GM23248 (cell line): Measurements from ENCODE around the gene BMPR1B. TPM values are rescaled to one million over a fixed set of nuclear protein-coding genes. Genes with fewer than 3 reads are reported as not detected.
"Not testable (repeated sequence)": the region's sequence is repeated elsewhere in the genome, so short reads cannot be mapped to it uniquely, and the experiment has no call there.

ENCODE experiments used
- DNase-seq: peaks from one replicate; pipeline ENCODE4 v3.0.0-alpha.2; 2015
- H2AFZ ChIP-seq: fragments of 200-600 bp; sonication (generic); 2 replicates; pipeline ENCODE4 v1.6.1; 2016; ENCODE audit warnings: antibody characterized with exemption
- H3F3A ChIP-seq: fragments of 200-600 bp; sonication (generic); 2 replicates; pipeline ENCODE4 v1.6.1; 2016; ENCODE audit warnings: mild to moderate bottlenecking, antibody characterized with exemption, mixed run types; ENCODE audit not compliant: insufficient read depth
- H3K27ac ChIP-seq: fragments of 200-600 bp; sonication (generic); 2 replicates; pipeline ENCODE4 v1.5.1; 2016; ENCODE audit warnings: mild to moderate bottlenecking
- H3K27me3 ChIP-seq: fragments of 200-600 bp; sonication (generic); replicated peaks from 2 replicates; pipeline ENCODE4 v1.6.1; 2016; ENCODE audit warnings: mild to moderate bottlenecking; ENCODE audit not compliant: insufficient read depth
- H3K36me3 ChIP-seq: fragments of 200-600 bp; sonication (generic); 2 replicates; pipeline ENCODE4 v1.6.1; 2016; ENCODE audit warnings: low read depth, mild to moderate bottlenecking
- H3K4me1 ChIP-seq: fragments of 200-600 bp; sonication (generic); 2 replicates; pipeline ENCODE4 v1.6.1; 2016; ENCODE audit warnings: mild to moderate bottlenecking; ENCODE audit not compliant: insufficient read depth
- H3K4me2 ChIP-seq: fragments of 200-600 bp; sonication (generic); one replicate; pipeline ENCODE4 v1.6.1; 2016; ENCODE audit warnings: mild to moderate bottlenecking; ENCODE audit not compliant: unreplicated experiment
- H3K4me3 ChIP-seq: fragments of 200-600 bp; sonication (generic); 2 replicates; pipeline ENCODE4 v1.5.1; 2016; ENCODE audit warnings: mild to moderate bottlenecking
- H3K79me2 ChIP-seq: fragments of 200-600 bp; sonication (generic); 2 replicates; pipeline ENCODE4 v1.6.1; 2016; ENCODE audit warnings: mild to moderate bottlenecking; ENCODE audit not compliant: insufficient read depth
- H3K9ac ChIP-seq: fragments of 200-600 bp; sonication (generic); 2 replicates; pipeline ENCODE4 v1.6.1; 2016; ENCODE audit warnings: mild to moderate bottlenecking
- H3K9me2 ChIP-seq: fragments of 200-600 bp; sonication (generic); 2 replicates; pipeline ENCODE4 v1.6.1; 2016; ENCODE audit warnings: mixed run types, mild to moderate bottlenecking, moderate library complexity; ENCODE audit not compliant: insufficient read depth
- H3K9me3 ChIP-seq: fragments of 200-600 bp; sonication (generic); one replicate; pipeline ENCODE4 v1.6.1; 2017; ENCODE audit warnings: low read depth
- H4K20me1 ChIP-seq: fragments of 200-600 bp; sonication (generic); 2 replicates; pipeline ENCODE4 v1.6.0; 2016; ENCODE audit not compliant: insufficient read depth
- EZH2 ChIP-seq: fragments of 200-600 bp; sonication (generic); IDR thresholded peaks from 2 replicates; pipeline ENCODE4 v1.6.1; 2018; ENCODE audit warnings: antibody characterized with exemption, mild to moderate bottlenecking; ENCODE audit not compliant: insufficient read depth, poor library complexity, severe bottlenecking
- EZH2phosphoT487 ChIP-seq: fragments of 200-600 bp; sonication (generic); IDR thresholded peaks from 2 replicates; pipeline ENCODE4 v1.6.1; 2018; ENCODE audit warnings: antibody characterized with exemption, moderate library complexity, mild to moderate bottlenecking, low read depth; ENCODE audit not compliant: insufficient read depth
- WGBS, 2 experiments: methylation state at CpG; one replicate each; pipeline ENCODE4 v1.1.6; 2015 to 2017; ENCODE audit warnings: low lambda C conversion rate in 2 of 2, low coverage in 1 of 2; ENCODE audit errors: missing lambda C conversion rate in 2 of 2; 5-methylcytosine and 5-hydroxymethylcytosine counted together
- in situ Hi-C: fragments of 300-500 bp; cut with MboI; formaldehyde crosslinking; loops from 2 replicates; pipeline ENCODE4 v1.15.0; 2020
- polyA plus RNA-seq: library from polyadenylated mRNA; unstranded; fragments of >200 nt; fragmentation: Nextera tagmentation; extraction: Ambion mirVana; gene quantifications from 2 replicates; pipeline ENCODE4 v1.2.1, GENCODE V29; 2016
- total RNA-seq: library from RNA; depleted of rRNA; stranded (reverse); fragments of >200 nt; shearing (Covaris generic); gene quantifications from 2 replicates; pipeline ENCODE4 v1.2.3, GENCODE V29; 2014

Gene BMPR1B
- total and polyA plus RNA-seq, 2 experiments from 2014 or later: 0.60 to 0.76 TPM

- H3K36me3 ChIP-seq: no peaks in the 10 kb centered on the region
- H4K20me1 ChIP-seq: no peaks in the 10 kb centered on the region
- H3K27me3 ChIP-seq: no peaks in the 10 kb centered on the region
- in situ Hi-C loops: no loop called here
- no peaks in the 10 kb centered on the region for H3K9me2 ChIP-seq
- H3K9ac ChIP-seq: no peak overlapping the region
- no peak overlapping the region for H3K4me2 ChIP-seq
- H3K9me3 ChIP-seq: no peaks in the 10 kb centered on the region
- no peak for DNase-seq
- H3K79me2 ChIP-seq: no peaks in the 10 kb centered on the region
- H3K4me1 ChIP-seq: no peaks in the 10 kb centered on the region
- H3F3A ChIP-seq: no peaks in the 10 kb centered on the region
- TF ChIP-seq EZH2 (no peak), EZH2phosphoT487 (no peak)
- no peak overlapping the region for H2AFZ ChIP-seq
- 63 to 69% methylated on average over 1 of the region's 1 CpG for WGBS, 2 experiments
- H3K4me3 ChIP-seq: no peak overlapping the region
- no peak overlapping the region for H3K27ac ChIP-seq
Observed at GRCh38 chr4:95059663-95060062, 301.9 kb downstream of the BMPR1B start.

DNA sequence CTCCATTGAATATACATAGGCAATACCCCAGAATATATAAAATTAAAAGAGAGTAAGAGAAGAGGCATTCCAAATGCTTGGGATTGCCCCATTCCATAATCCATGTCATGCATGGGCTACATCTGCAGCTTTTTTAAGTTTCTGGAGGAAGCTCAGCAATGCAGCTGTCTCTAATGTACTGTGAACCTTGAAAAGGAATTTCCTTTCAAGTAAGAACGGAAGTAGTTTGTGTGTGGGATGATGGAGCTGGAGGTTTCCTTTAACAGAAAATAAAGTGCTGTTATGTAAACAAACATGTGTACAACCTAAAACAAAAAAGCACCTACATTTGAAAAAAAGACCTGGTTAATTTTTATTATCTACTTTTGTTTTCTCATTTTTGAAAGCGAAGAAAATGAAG, 303.5 kb downstream of the BMPR1B start:
- Histone ChIP-seq H3F3A (no peaks in the 10 kb centered on the region), H3K4me1 (no peaks in the 10 kb centered on the region), H3K9me3 (no peaks in the 10 kb centered on the region), H2AFZ (no peak overlapping the region), H4K20me1 (no peaks in the 10 kb centered on the region), H3K36me3 (no peaks in the 10 kb centered on the region), H3K9me2 (no peaks in the 10 kb centered on the region), H3K27ac (no peak overlapping the region), H3K79me2 (no peaks in the 10 kb centered on the region), H3K9ac (no peak overlapping the region), H3K4me2 (no peak overlapping the region), H3K4me3 (no peak overlapping the region), H3K27me3 (no peaks in the 10 kb centered on the region)
- in situ Hi-C loops: no loop called here
- TF ChIP-seq EZH2phosphoT487: no peak
- TF ChIP-seq EZH2: no peak
- 63 to 87% methylated on average over 2 of the region's 2 CpGs for WGBS, 2 experiments
- DNase-seq: no peak

- H2AFZ ChIP-seq, H3K9me2 ChIP-seq, H3K9me3 ChIP-seq, H3K27ac ChIP-seq, H3K4me1 ChIP-seq, H3K36me3 ChIP-seq, H3K4me2 ChIP-seq, H3F3A ChIP-seq, H3K79me2 ChIP-seq, DNase-seq, H3K9ac ChIP-seq, H3K27me3 ChIP-seq, H4K20me1 ChIP-seq, in situ Hi-C loops, H3K4me3 ChIP-seq: not testable (repeated sequence)
- WGBS, 2 experiments: 88 to 90% methylated on average over 4 of the region's 4 CpGs
Observed at GRCh38 chr4:95061801-95062200, 304.0 kb downstream of the BMPR1B start.

DNA sequence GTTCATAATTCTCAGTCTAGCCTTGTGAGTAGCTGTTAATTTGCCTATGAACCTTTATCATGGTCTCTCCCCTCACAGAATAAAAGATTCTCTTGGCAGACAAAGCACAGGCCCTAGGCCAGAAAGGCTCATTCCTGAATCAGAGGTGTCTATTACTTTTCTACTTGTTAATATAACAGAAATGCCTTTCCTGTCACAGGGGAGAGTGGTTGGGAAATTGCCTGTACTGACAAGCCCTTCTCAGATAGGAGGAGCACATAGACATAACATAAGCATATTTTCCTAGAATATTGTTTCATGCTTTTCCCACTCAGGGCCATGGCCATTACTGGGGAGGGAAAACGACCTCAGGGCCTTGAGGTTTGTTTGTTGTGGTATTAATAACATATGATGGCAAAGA, 308.3 kb downstream of the BMPR1B start:
- Histone ChIP-seq H2AFZ (no peak overlapping the region), H3K27me3 (no peaks in the 10 kb centered on the region), H3K4me2 (no peak overlapping the region), H3K79me2 (no peaks in the 10 kb centered on the region), H3K36me3 (no peaks in the 10 kb centered on the region), H3K4me3 (no peak overlapping the region), H4K20me1 (no peaks in the 10 kb centered on the region), H3K9ac (no peak overlapping the region), H3K9me3 (no peaks in the 10 kb centered on the region), H3K27ac (no peak overlapping the region), H3K9me2 (no peaks in the 10 kb centered on the region), H3F3A (no peaks in the 10 kb centered on the region), H3K4me1 (no peaks in the 10 kb centered on the region)
- no peak for TF ChIP-seq EZH2
- TF ChIP-seq EZH2phosphoT487: no peak
- WGBS, 2 experiments: 19 to 29% methylated on average over 1 of the region's 1 CpG
- in situ Hi-C loops: no loop called here
- DNase-seq: no peak

DNA sequence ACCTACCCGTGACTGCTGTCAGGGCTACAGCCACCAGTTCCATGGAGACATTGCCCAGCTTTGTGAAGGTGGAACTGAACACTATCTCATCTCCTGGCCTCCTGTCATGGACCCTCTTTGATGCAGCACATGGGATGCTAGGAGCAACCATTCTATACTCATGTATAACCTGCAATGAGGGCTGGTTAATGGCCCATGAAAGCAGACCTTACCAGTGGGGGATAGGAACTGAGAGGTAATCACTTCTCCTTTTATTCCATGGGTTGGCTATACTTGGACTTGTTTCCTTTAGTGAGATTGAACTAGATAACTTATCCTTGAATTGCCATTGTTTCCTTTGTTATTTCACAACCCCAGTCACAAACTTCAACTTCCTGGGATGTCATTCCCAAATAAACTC, 310.6 kb downstream of the BMPR1B start:
- Histone ChIP-seq H3K9ac (no peak overlapping the region), H4K20me1 (no peaks in the 10 kb centered on the region), H3K9me2 (no peaks in the 10 kb centered on the region), H3K4me1 (no peaks in the 10 kb centered on the region), H3K27ac (no peak overlapping the region), H3K9me3 (no peaks in the 10 kb centered on the region), H3K79me2 (no peaks in the 10 kb centered on the region), H3K36me3 (no peaks in the 10 kb centered on the region), H3K27me3 (no peaks in the 10 kb centered on the region), H2AFZ (no peak overlapping the region), H3F3A (no peaks in the 10 kb centered on the region), H3K4me3 (no peak overlapping the region), H3K4me2 (no peak overlapping the region)
- 88 to 94% methylated on average over 1 of the region's 1 CpG for WGBS, 2 experiments
- in situ Hi-C loops: no loop called here
- no peak for DNase-seq
- TF ChIP-seq EZH2 (no peak), EZH2phosphoT487 (no peak)
